DOHH2 (cell line): ENCODE results near the gene MEOX1.

Experiments used
- CTCF ChIP-seq: fragments of 200-600 bp; sonication (generic); IDR thresholded peaks from one replicate; pipeline ENCODE4 v1.5.1; 2014; ENCODE audit warnings: antibody characterized with exemption, mild to moderate bottlenecking, low read depth, low read length; ENCODE audit not compliant: poor library complexity, severe bottlenecking
- EZH2phosphoT487 ChIP-seq: fragments of 200-600 bp; sonication (generic); IDR thresholded peaks from 2 replicates; pipeline ENCODE4 v1.6.1; 2017; ENCODE audit warnings: borderline replicate concordance, mild to moderate bottlenecking, antibody characterized with exemption, low read length, moderate library complexity, mixed read lengths

- TF ChIP-seq CTCF (no peak), EZH2phosphoT487 (no peak)
These were observed 12.7 kb upstream of the MEOX1 start for GRCh38 chr17:43674394-43674793.
